OCI-LY3 (cell line): ENCODE results near the gene PINLYP.

ENCODE experiments used
- EZH2phosphoT487 ChIP-seq: fragments of 200-600 bp; shearing (Covaris generic); IDR thresholded peaks from 2 replicates; pipeline ENCODE4 v1.6.1; 2018; ENCODE audit warnings: antibody characterized with exemption, mixed run types, low read depth
- TF ChIP-seq, protein P1 (sequence below): fragments of 200-600, 300-600 bp; sonication (generic); IDR thresholded peaks from 2 replicates; pipeline ENCODE4 v1.5.1; 2014; ENCODE audit warnings: antibody characterized with exemption, low read length, low read depth

- TF ChIP-seq, protein P1, sequence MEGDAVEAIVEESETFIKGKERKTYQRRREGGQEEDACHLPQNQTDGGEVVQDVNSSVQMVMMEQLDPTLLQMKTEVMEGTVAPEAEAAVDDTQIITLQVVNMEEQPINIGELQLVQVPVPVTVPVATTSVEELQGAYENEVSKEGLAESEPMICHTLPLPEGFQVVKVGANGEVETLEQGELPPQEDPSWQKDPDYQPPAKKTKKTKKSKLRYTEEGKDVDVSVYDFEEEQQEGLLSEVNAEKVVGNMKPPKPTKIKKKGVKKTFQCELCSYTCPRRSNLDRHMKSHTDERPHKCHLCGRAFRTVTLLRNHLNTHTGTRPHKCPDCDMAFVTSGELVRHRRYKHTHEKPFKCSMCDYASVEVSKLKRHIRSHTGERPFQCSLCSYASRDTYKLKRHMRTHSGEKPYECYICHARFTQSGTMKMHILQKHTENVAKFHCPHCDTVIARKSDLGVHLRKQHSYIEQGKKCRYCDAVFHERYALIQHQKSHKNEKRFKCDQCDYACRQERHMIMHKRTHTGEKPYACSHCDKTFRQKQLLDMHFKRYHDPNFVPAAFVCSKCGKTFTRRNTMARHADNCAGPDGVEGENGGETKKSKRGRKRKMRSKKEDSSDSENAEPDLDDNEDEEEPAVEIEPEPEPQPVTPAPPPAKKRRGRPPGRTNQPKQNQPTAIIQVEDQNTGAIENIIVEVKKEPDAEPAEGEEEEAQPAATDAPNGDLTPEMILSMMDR: no peak
- TF ChIP-seq EZH2phosphoT487: no peak
Observed at GRCh38 chr19:43616954-43617353, 41.4 kb downstream of the PINLYP start.
